PC-9 (cell line): ENCODE measurements around the gene KRT6B. TPM values are rescaled to one million over a fixed set of nuclear protein-coding genes. Genes with fewer than 3 reads are reported as not detected.
"Not testable (repeated sequence)": the region's sequence is repeated elsewhere in the genome, so short reads cannot be mapped to it uniquely, and the experiment has no call there.

Experiments used
- BruUV-seq: library from RNA; stranded (reverse); fragments of 400-500 nt; replicated peaks from 2 replicates; lab custom pipeline; 2021; lab: Mats Ljungman, UMichigan
- CTCF ChIA-PET: fragments of 300-600 bp; sonication (Branson Sonifier 250); formaldehyde crosslinking; loops from one replicate; lab custom pipeline; 2022; ENCODE audit warnings: antibody characterized with exemption; lab: Charles Lee
- POLR2A ChIA-PET: fragments of 300-600 bp; sonication (Branson Sonifier 250); formaldehyde crosslinking; loops from one replicate; lab custom pipeline; 2022; ENCODE audit warnings: antibody characterized with exemption; ENCODE audit not compliant: unreplicated experiment; lab: Charles Lee
- DNase-seq, 2 experiments: peaks; one replicate each; pipeline versions ENCODE4 v3.0.0 to v3.0.0-alpha.2; 2015 to 2022; ENCODE audit warnings: mixed read lengths in 1 of 2
- H2AFZ ChIP-seq: fragments of 200-600 bp; sonication (generic); 2 replicates; pipeline ENCODE4 v1.8.1; 2017; ENCODE audit warnings: antibody characterized with exemption
- H3F3A ChIP-seq: fragments of 200-600 bp; sonication (generic); 2 replicates; pipeline ENCODE4 v1.8.1; 2017; ENCODE audit warnings: antibody characterized with exemption, mild to moderate bottlenecking, low read depth; ENCODE audit not compliant: insufficient read depth
- H3K27ac ChIP-seq: fragments of 200-600 bp; sonication (generic); 2 replicates; pipeline ENCODE4 v1.6.1; 2016; ENCODE audit warnings: mixed run types
- H3K27me3 ChIP-seq: fragments of 200-600 bp; sonication (generic); 2 replicates; pipeline ENCODE4 v1.6.1; 2016; ENCODE audit warnings: low read depth, mixed run types; ENCODE audit not compliant: insufficient read depth
- H3K36me3 ChIP-seq: fragments of 200-600 bp; sonication (generic); 2 replicates; pipeline ENCODE4 v1.6.1; 2016; ENCODE audit warnings: low read depth, mixed run types
- H3K4me1 ChIP-seq: fragments of 200-600 bp; sonication (generic); replicated peaks from 2 replicates; pipeline ENCODE4 v1.6.1; 2016; ENCODE audit warnings: mixed run types; ENCODE audit not compliant: insufficient read depth
- H3K4me2 ChIP-seq: fragments of 200-600 bp; sonication (generic); 2 replicates; pipeline ENCODE4 v1.6.1; 2017; ENCODE audit warnings: mixed run types
- H3K4me3 ChIP-seq: fragments of 200-600 bp; sonication (generic); 2 replicates; pipeline ENCODE4 v1.6.1; 2016; ENCODE audit warnings: mixed run types
- H3K79me2 ChIP-seq: fragments of 200-600 bp; sonication (generic); 2 replicates; pipeline ENCODE4 v1.6.1; 2017; ENCODE audit warnings: low read depth, mixed run types
- H3K9me2 ChIP-seq: fragments of 200-600 bp; sonication (generic); 2 replicates; pipeline ENCODE4 v1.8.1; 2017; ENCODE audit warnings: mild to moderate bottlenecking; ENCODE audit not compliant: insufficient read depth
- H3K9me3 ChIP-seq: fragments of 200-600 bp; sonication (generic); 2 replicates; pipeline ENCODE4 v1.8.1; 2016; ENCODE audit warnings: low read depth; ENCODE audit not compliant: insufficient read depth
- H4K20me1 ChIP-seq: fragments of 200-600 bp; sonication (generic); 2 replicates; pipeline ENCODE4 v1.8.1; 2017; ENCODE audit not compliant: insufficient read depth
- EZH2 ChIP-seq: fragments of 200-600 bp; sonication (generic); IDR thresholded peaks from 2 replicates; pipeline ENCODE4 v1.8.0; 2017; ENCODE audit warnings: antibody characterized with exemption, low read depth
- intact Hi-C: fragments of 100-400 bp; cut with micrococcal nuclease; formaldehyde crosslinking; loops from one replicate; pipeline ENCODE4 v1.10.0; 2022; ENCODE audit not compliant: unreplicated experiment
- total RNA-seq: library from RNA; stranded (reverse); gene quantifications from 2 replicates; pipeline ENCODE4 v1.2.3, GENCODE V29; 2021
- TF ChIP-seq, protein P1 (sequence below): fragments of 200-600 bp; sonication (generic); conservative IDR thresholded peaks from 2 replicates; pipeline ENCODE4 v1.6.1; 2017; ENCODE audit warnings: mixed run types, antibody characterized with exemption, mild to moderate bottlenecking, moderate library complexity

KRT6B gene
- total RNA-seq, 1 experiment from 2014 or later, result 0.98 TPM

DNA sequence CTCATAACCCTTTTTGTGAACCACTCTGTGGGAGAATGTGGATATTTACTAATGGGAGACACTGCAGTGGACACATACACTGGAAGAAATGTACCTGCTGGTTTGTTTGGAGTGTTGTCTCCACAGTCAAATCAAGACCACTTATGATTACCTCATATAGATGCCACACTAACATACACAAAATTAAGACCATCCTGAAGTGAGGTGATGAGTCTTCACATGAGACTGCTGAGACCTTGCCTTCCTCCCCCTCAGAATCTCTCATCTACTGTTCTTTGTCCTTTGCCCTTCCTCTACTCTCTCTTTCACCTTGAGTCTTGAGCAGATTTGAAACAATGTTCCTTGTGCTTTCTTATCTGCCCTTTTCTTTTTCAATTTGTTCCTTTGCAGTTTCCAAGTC is 36.8 kb upstream of the KRT6B start:
- H4K20me1 ChIP-seq, result no peaks in the 10 kb centered on the region
- no peaks in the 10 kb centered on the region for H3K9me3 ChIP-seq
- H3K79me2 ChIP-seq, result no peaks in the 10 kb centered on the region
- intact Hi-C loops, result no loop called here
- no peaks in the 10 kb centered on the region for H3K36me3 ChIP-seq
- POLR2A ChIA-PET, result no interaction called here
- BruUV-seq, result no TSS peak
- H3K9me2 ChIP-seq, result no peaks in the 10 kb centered on the region
- H3K27ac ChIP-seq, result no peak overlapping the region
- H3K4me2 ChIP-seq, result no peak overlapping the region
- peaks cover 6% of the 10 kb centered on the region for H3K4me1 ChIP-seq
- TF ChIP-seq, protein P1, sequence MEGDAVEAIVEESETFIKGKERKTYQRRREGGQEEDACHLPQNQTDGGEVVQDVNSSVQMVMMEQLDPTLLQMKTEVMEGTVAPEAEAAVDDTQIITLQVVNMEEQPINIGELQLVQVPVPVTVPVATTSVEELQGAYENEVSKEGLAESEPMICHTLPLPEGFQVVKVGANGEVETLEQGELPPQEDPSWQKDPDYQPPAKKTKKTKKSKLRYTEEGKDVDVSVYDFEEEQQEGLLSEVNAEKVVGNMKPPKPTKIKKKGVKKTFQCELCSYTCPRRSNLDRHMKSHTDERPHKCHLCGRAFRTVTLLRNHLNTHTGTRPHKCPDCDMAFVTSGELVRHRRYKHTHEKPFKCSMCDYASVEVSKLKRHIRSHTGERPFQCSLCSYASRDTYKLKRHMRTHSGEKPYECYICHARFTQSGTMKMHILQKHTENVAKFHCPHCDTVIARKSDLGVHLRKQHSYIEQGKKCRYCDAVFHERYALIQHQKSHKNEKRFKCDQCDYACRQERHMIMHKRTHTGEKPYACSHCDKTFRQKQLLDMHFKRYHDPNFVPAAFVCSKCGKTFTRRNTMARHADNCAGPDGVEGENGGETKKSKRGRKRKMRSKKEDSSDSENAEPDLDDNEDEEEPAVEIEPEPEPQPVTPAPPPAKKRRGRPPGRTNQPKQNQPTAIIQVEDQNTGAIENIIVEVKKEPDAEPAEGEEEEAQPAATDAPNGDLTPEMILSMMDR, result no peak
- TF ChIP-seq EZH2, result no peak
- no peak overlapping the region for H3K4me3 ChIP-seq
- H3K27me3 ChIP-seq, result no peaks in the 10 kb centered on the region
- CTCF ChIA-PET, result no interaction called here
- peaks cover 5% of the 10 kb centered on the region; the same call in 1 of the 2 replicates for H3F3A ChIP-seq
- no peak overlapping the region for H2AFZ ChIP-seq
- DNase-seq, result no peak

DNA sequence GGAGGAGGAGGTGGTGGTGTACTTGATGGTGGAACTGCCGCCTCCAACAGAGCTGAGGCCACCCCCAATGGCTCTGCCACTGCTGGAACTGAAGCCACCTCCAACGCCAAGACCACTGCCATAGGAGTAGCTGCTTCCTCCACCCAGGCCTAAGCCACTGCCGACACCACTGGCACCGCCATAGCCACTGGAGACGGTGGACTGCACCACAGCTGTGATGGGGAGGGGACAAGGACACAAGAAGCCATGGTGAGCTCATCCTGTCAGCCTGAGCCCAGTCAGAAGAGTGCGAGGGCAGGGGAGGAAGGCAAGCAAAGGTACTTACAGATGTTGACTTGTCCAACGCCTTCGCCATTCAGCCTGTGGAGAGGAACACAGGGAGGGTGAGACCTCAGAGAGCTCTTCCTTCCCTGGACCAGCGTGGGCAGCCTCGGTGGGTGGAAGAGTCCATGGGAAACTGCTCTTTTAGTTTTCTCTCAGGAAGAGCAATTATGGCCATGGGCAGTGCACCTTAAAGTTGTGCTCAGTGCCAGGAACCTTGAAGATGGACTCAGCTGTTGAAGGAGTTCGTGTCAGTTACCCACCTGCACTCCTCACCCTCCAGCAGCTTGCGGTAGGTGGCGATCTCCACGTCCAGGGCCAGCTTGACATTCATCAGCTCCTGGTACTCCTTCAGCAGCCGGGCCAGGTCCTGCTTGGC is 35.9 kb upstream of the KRT6B start:
- H3K9me2 ChIP-seq, H4K20me1 ChIP-seq, H3K9me3 ChIP-seq, H3K4me3 ChIP-seq, H3K27ac ChIP-seq, BruUV-seq, H3F3A ChIP-seq, H3K4me2 ChIP-seq, CTCF ChIA-PET, H3K27me3 ChIP-seq, POLR2A ChIA-PET, H3K79me2 ChIP-seq, H3K4me1 ChIP-seq, intact Hi-C loops, DNase-seq, H3K36me3 ChIP-seq, H2AFZ ChIP-seq: not testable (repeated sequence)

DNA sequence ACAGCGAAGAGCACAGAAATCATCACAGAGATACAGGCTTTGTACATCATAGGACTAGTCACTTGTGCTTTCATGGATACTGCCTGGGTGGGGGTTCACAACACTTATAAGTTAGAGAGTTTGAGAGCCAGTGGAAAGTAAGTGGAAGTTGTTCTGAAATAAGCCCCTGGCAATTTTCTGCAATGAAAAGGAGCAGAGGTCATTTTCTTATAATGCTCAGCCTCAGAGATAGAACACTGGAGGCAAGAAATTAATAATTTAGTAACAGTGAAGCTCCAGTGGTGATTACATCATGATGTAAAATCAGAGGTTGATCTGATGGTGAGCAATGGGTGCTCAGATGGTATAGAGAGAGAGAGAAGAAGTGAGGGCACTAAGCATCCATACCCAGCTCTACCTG is 35.3 kb upstream of the KRT6B start:
- H4K20me1 ChIP-seq, result no peaks in the 10 kb centered on the region
- no peak overlapping the region for H2AFZ ChIP-seq
- no peak for TF ChIP-seq EZH2
- TF ChIP-seq, protein P1, result no peak
- no peaks in the 10 kb centered on the region for H3K9me3 ChIP-seq
- no peaks in the 10 kb centered on the region for H3K27me3 ChIP-seq
- H3K27ac ChIP-seq, result no peak overlapping the region
- H3K79me2 ChIP-seq, result no peaks in the 10 kb centered on the region
- no peak overlapping the region for H3K4me2 ChIP-seq
- POLR2A ChIA-PET, result no interaction called here
- no peaks in the 10 kb centered on the region for H3K4me1 ChIP-seq
- no peaks in the 10 kb centered on the region for H3K9me2 ChIP-seq
- CTCF ChIA-PET, result interaction anchor here (0.6 kb wide), 1 partner anchor 1723 kb away, joined by 11 read pairs; the partner anchor contains the start of gene ATF1
- no TSS peak for BruUV-seq
- DNase-seq, result no peak
- H3F3A ChIP-seq, result no peaks in the 10 kb centered on the region
- intact Hi-C loops, result no loop called here
- H3K4me3 ChIP-seq, result no peak overlapping the region
- H3K36me3 ChIP-seq, result no peaks in the 10 kb centered on the region
